AG10803 (cell line): ENCODE measurements around the gene SESN2.

ENCODE experiments used
- DNase-seq: peaks from one replicate; pipeline ENCODE4 v3.0.0; 2010; ENCODE audit warnings: low read depth
- H3K4me3 ChIP-seq: 2 replicates; pipeline ENCODE4 v1.5.1; 2011; ENCODE audit warnings: mild to moderate bottlenecking, low read length, control low read depth
- TF ChIP-seq, protein P1 (sequence below): conservative IDR thresholded peaks from 2 replicates; pipeline ENCODE4 v1.5.1; 2011; ENCODE audit warnings: mild to moderate bottlenecking, low read length, control low read depth, inconsistent platforms

Gene SESN2

DNA sequence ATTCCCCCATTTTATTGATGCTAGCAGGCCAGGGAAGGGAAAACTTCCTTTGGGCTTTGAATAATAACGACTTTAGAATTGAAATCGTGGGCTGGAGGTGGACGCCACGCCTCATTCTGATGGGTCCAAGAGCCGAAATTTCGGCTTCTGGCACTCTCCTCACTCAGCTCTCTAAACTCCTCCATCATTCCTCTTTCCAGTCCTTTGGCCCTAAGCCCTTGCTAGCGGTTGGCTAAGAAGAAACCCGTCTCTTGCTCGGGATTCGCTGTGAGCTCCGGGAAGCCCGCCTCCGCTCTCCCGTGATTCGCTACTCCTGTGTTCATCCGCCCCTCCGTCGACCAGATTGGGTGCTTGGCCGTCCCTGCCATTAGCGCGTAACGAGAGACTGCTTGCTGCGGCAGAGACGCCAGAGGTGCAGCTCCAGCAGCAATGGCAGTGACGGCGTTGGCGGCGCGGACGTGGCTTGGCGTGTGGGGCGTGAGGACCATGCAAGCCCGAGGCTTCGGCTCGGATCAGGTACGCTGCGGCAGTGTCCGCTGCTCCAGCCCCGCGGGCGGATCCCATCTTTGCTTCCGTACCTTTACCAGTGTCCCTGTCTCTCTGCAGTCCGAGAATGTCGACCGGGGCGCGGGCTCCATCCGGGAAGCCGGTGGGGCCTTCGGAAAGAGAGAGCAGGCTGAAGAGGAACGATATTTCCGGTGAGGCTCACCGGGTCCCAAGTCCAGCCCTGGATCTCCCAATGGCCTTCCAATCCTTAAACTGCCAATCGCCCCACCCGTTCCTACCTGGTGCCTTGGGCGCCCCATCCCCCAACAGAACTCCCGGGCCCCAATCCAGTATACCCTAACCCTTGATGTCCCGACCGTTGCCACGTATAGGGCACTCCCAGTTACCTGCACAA is 23.3 kb upstream of the SESN2 start, which contains the start of gene ATP5IF1:
Gene ATP5IF1 (plus strand): TSS at position 370 of the 901 bp plus-strand sequence. CDS start 60 bp downstream, at position 430.
- peak; percentile 98 for DNase-seq
- TF ChIP-seq, protein P1, sequence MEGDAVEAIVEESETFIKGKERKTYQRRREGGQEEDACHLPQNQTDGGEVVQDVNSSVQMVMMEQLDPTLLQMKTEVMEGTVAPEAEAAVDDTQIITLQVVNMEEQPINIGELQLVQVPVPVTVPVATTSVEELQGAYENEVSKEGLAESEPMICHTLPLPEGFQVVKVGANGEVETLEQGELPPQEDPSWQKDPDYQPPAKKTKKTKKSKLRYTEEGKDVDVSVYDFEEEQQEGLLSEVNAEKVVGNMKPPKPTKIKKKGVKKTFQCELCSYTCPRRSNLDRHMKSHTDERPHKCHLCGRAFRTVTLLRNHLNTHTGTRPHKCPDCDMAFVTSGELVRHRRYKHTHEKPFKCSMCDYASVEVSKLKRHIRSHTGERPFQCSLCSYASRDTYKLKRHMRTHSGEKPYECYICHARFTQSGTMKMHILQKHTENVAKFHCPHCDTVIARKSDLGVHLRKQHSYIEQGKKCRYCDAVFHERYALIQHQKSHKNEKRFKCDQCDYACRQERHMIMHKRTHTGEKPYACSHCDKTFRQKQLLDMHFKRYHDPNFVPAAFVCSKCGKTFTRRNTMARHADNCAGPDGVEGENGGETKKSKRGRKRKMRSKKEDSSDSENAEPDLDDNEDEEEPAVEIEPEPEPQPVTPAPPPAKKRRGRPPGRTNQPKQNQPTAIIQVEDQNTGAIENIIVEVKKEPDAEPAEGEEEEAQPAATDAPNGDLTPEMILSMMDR = no peak; the same call in 1 of the 2 replicates
- H3K4me3 ChIP-seq = peak within 1 kb of the TSS; percentile 98

DNA sequence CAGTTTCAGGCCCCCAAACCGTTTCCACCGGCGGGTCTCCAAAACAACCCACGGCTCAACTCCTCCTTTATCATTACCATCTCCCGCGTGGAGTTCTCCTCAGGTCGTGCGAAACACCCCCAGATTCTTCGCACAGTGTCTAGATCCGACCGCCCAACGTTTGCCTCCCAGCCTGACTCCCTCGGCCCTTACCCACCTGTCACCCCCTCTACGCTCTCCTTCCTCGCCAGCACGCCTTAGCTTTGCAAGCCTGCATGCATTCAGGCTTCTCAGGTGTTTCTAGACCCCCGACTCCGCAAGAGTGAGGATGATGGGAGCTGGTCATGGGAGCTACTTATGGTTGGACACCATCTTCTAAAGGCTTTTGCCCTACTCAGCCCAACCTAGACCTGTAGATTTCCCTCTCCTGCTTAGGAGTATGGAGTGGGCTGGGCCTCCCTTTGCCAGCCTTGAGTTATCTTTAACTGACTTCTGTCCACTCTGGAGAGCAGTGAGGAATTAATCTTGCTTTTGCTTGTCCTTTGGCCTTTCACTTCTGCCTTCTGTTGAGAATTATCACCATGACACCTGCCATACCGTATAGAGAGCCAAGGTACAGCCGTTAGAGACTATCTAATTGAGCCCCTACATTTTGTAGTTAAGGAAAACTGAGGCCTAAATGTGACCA is 22.5 kb upstream of the SESN2 start:
- peak overlapping the region; percentile 98 for H3K4me3 ChIP-seq
- DNase-seq = no peak
- TF ChIP-seq, protein P1 = no peak

DNA sequence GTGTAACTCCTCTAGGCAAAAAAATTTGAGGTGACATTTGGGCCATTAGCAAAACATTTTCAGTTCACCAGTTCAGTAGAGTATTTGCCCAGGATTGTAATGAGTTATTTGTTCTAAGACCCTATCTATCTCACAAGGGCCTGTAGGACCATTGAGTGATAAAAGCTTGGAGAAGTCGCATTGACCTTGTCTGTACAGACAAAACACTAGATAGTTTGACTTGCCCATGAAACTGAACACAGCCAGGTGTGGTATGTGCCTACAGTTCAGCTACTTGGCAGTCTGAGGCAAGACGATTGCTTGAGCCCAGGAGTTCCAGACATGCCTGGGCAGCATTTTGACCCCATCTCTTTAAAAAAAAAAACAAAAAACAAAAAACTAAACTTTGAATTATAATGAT is 20.3 kb upstream of the SESN2 start:
- H3K4me3 ChIP-seq = no peak overlapping the region
- no peak for DNase-seq
- TF ChIP-seq, protein P1 = no peak

DNA sequence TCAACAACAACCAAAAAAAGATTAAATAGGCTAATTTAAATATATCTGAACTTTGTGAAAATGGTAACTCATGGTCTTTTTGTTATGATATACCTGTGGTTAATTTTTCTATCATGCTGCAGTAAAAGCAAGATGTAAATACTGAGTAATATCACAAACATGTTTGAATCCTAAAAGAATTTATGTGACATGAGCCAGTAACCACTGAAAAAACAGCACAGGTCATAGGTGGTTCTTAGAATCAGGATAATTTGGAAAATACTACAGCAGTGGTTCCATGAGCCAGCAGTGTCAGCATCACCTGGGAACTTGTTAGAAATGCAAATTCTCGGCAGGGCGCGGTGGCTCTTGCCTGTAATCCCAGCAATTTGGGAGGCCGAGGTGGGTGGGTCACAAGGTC is 19.3 kb upstream of the SESN2 start:
- H3K4me3 ChIP-seq = no peak overlapping the region
- TF ChIP-seq, protein P1 = no peak
- no peak for DNase-seq

DNA sequence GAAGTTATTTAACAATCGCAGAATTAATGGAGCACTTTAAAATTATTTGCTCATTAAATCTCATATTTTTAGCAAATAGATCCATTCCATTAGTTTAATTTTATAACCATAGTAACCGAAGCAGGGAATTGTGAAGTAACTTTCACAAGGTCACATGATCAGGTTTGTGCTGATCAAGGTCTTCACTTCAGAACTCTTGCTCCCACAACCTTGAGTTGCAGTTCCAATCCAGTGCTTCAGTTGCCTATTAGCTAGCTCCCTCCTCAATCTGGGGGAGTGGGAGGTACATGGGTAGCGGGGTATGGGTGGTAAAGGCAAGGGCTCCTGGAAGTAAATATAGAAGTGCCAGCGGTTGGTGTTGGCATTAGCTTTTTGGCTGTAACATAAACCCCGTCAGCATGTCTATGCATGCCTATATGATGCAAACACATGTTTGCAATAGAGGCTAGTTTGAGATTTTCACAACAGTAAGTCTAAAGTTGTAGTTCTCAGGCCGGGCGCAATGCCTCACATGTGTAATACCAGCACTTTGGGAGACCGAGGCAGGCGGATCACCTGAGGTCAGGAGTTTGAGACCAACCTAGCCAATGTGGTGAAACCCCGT is 17.6 kb upstream of the SESN2 start:
- TF ChIP-seq, protein P1 = no peak
- no peak overlapping the region for H3K4me3 ChIP-seq
- DNase-seq = no peak

DNA sequence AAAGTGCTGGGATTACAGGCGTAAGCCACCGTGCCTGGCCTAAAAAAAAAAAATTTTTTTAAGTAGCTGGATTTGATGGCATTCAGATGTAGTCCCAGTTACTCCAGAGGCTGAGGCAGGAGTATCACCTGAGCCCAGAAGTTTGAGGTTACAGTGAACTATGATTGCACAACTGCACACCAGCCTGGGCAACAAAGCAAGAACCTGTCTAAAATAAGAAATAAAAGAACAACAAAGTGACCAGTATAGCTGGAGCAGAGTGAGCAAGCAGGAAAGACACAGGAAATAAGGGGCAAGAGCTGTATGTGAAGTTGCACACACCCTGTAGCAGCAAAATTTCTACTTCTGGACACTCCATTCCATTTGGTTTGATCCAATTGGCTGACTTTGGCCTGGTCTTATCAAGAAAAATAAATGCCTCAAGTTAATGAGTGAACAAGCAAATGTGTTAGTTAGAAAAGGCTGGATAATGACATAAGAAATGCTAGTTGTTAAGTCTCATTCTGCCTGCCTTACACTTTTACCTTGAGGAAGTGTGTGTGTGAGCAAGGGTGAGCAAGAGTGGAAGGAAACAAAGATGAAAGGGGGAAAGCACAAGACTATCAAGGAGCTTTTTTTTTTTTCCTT is 15.5 kb upstream of the SESN2 start:
- H3K4me3 ChIP-seq = no peak overlapping the region
- TF ChIP-seq, protein P1 = no peak
- DNase-seq = no peak
